T-helper 1 cell (primary cell): Measurements from ENCODE around the gene RAPGEF4.
"Not testable (repeated sequence)": the region's sequence is repeated elsewhere in the genome, so short reads cannot be mapped to it uniquely, and the experiment has no call there.

Experiments
- DNase-seq, 5 donors: peaks; one replicate each; pipeline ENCODE4 v3.0.0-alpha.2; 2012 to 2020

The RAPGEF4 gene

DNA sequence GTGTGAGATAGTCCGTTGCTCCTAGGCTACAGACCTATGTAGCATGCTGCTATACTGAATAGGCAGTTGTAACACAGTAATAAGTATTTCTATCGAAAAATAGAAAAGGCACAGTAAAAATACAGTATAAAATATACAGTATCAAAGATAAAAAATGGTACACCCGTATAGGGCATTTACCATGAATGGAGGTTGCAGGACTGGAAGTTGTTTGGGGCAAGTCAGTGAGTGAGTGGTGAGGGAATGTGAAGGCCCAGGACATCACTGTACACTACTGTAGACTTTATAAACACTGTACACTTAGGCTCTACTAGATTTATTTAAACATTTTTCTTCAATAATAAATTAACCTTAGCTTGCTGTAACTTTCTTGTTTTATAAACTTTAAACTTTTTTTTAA lies 343.5 kb downstream of the RAPGEF4 start:
- DNase-seq = no peak

DNA sequence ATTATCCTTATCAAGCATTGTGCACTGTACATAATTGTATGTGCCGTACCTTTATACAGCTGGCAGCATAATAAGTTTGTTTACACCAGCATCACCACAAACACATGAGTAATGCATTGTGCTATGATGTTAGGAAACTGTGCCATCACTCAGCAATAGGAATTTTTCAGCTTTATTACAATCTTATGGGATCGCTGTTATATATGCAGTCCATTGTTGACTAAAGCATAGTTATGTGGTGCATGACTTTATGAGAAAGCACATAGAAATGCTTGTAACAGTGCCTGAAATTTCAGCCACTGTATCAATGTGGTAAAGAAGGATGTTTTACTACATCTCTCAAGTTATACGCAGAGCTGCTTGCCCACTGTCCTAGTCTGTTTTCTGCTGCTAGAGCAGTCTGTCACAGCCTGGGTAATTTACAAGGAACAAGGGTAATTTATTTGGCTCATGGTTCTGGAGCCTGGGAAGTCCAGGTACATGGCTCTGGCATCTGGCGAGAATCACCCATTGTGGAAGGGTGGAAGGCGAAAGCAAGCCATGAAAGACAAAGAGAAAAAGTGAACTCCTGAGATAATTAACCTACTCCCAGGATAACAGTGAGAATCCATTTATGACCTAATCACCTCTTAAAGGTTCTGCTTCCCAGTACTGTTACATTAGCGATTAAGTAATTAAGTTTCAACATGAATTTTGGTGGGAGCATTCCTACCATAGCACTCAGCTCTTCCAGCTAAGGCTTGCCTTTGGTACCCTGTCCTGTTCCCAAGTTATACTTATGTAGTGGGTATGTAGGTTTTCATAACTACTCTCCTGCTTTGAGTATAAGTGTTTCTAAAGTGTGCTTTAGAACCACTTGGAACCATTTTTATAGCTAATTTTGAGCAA lies 344.6 kb downstream of the RAPGEF4 start:
- no peak for DNase-seq

DNA sequence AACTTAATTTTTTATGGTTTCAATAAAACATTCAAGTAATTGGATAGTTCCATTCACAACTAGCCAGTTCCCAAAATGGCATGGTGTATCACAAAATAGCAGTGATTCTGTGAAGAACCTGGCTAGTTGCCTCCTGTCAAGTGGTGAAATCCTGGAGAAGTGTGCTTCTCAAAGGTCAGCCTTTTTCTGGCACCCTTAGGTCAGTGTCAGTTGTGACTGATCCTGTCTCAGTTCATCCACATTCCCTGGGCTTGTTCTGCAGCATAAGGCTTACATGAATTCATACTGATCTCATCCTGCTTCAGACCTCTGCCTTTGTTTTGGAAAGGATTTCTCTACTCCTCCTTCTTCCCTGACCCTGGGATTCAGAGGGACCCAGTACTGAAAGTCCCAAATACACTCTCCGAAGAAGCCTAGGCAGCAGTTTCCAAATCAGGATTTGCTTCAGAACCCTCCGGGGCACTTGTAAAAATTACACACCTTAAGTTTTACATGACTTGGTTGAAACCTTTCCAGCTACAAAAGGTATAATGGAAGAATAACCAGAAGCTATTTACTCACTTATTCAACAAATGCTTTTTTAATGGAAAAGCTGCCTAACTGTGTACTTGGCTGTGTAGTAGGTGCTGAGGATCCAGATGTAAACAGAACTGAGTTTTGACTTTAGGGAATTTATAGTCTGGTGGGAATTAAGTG lies 351.0 kb downstream of the RAPGEF4 start:
- no peak for DNase-seq

DNA sequence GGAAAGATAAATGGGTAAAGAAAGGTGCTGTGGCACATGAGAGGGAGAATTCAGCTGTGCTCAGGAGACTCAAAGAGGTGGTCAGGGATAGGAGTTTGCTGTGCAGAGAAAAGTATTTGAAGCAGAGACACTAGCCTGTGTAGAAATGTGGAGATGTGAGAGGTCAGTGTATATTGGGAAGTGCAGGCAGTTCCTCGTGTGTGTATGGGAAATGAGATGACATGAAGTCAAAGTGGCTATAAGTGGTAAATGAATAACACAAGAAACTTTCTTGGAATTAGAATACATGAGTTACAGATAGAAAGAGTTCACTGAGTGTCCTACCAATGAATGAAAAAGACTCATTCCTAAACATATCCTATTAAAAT lies 351.6 kb downstream of the RAPGEF4 start:
- no peak for DNase-seq

DNA sequence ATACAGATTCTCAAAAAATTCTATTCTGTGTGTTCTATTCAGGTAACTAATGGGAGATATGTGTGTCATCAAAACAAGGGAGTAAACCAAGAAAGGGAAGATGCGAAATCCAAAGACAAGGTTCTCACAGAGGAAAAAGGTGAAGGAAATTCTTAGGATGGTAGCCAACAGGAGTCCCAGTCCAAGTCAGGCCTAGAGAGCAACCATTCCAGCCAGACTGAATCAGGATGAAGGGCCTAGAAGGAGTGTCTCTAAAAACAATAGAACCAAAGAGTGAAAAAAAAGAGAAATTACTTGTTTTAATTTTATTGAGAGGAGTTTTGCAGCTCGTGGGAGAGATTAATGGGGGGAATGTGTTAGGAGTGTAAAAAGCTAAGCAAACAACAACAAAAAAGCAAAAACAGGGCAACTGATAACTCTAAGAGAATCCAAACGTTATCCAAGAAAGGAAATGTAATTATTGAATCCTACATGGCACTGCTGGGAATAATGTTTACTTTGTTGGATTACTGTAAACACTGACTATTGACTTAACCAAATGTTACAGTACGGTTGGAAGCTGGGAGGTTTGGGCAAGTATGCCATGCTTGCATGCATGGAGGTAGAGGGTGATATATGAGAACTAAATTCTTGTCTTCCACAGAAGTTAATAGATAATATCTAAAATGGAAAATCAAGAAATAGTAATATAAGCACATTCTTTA lies 352.3 kb downstream of the RAPGEF4 start:
- no peak for DNase-seq

DNA sequence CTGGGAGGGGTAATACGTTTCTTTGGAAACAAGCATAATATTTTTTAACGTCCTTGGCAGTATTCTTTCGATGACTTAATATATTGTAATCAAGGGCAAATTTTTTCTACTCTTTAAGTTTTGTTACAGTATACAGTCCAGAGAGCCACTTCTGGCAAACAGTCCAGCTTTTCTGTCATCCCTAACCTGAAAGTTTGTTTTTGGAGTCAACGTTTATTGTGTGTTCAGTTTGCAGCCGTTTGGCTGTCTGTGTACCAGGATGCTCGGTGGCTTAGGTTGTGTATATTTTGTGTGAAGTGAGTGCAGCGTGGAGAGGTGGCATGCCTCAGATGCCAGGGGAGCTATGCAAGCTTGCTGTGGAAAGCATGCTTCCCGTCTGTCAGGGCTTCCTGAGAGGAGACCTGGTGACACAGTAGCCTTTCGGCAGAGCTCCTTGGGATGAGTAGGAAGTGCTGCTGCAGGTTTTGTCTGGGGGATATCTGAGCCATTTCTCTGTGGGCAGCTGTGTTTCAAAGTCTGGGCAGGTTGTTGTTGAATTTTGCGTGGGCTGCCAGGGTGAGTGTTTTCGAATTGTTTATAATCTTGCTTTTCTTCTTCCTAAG lies 354.7 kb downstream of the RAPGEF4 start:
- DNase-seq = no peak

DNA sequence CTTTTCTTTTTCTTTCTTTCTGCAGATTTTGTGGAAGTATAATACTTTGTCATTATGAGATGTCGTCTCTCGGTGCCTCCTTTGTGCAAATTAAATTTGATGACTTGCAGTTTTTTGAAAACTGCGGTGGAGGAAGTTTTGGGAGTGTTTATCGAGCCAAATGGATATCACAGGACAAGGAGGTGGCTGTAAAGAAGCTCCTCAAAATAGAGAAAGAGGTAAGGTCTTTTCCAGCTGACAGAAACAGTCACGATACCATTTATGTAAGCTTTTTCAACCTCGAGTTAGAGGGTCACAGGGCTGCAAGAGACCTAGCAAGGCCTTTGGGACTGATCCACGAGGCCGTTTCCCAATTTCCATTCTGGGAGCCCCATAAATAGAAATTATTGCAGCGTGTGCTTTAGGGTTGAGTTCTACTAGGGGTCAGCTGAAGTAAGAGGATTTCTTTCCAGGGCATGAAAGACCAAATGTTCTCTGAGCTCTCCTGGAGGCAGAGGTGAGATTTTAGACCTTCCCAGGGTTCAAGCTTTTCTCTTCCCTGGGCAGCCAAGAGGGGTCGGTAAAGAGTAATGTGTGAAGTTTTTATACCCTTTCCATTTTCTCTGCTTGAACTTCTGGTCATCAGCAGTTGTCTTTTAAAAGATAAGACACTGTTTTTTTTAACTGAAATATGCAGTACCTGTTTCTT lies 355.5 kb downstream of the RAPGEF4 start:
- DNase-seq = no peak

DNA sequence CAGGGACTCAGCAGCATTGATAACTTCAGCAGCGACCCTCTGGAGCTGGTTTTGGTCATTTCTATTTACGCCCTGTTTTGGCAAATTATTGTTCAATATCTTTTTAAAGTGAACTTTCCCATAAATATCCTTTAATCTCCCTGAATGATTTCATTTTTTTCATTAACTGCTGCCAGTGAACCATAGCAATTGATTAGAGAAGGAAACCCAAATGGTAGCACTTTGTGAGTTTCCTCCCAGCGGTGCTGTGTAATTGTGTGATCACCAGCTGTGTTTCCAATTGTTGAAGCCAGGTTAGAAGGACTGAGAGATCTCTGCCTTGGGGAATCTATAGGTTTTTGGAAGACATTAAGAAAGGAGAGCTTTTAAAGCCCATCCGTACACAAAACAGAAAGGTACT lies 356.3 kb downstream of the RAPGEF4 start:
- DNase-seq = no peak

DNA sequence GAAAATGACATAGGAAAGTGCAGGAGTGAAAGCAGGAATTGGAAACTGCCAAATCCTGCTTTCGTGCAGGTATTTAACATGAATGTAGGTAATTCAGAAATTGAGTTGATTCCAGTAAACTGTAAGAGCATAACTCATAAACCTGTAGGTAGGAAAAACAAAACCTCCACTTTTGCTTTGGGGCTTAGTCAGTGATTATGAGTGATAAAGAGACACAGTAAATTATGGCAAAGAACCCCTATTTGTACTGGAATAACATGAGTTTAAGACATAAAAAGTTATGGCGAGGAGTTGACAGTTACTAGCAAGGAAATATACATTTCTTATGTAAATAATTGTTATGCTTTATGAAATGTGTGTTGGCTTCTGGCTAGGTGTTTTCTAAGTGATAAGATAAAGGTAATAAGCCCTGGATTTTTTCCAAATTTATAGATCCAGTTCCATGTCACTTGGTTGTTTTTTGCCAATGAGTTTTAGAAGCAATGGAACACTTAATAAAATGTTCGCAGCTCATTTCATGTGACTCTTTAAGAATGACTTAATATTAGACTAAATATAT lies 357.3 kb downstream of the RAPGEF4 start:
- DNase-seq = no peak

DNA sequence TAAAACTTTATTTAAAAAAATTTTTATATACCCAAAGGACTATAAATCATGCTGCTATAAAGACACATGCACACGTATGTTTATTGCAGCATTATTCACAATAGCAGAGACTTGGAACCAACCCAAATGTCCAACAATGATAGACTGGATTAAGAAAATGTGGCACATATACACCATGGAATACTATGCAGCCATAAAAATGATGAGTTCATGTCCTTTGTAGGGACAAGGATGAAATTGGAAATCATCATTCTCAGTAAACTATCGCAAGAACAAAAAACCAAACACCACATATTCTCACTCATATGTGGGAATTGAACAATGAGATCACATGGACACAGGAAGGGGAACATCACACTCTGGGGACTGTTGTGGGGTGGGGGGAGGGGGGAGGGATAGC lies 358.0 kb downstream of the RAPGEF4 start:
- not testable (repeated sequence) for DNase-seq

DNA sequence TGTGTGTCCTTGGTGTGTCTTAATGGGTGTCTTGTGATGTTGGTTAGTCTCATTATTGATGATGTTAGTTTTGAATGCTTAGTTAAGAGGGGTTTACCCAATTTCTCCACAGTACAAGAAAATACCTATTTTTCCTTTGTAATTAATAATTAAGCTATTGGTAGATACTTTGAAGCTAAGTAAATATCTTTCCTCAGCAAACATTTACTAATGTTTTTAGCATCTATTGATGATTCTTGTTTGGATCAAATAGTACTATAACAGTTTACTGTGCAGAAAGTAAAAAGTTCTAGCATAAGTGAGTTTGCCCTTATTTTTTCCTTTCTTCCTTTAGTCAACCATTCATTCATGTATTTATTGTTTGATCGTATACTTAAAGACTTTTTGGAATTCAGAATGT lies 359.1 kb downstream of the RAPGEF4 start:
- DNase-seq = no peak

DNA sequence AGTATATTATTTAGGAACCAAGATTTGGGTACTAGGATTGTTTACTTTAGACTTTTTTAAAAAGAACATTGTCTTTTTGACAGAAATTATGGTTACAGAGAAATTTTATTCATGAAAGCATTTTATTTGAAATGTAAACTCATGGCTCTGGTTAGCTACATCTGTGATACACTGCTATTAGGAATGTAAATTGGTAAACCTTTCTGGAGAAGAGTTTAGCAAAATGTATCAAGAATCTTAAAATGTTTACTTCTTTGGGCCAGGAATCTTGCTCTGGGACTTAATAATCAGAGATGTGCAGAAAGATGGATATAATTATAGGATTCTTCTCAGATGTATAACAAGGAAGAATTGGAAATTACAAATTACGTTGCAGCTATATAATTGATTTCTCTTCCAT lies 359.7 kb downstream of the RAPGEF4 start:
- no peak for DNase-seq

DNA sequence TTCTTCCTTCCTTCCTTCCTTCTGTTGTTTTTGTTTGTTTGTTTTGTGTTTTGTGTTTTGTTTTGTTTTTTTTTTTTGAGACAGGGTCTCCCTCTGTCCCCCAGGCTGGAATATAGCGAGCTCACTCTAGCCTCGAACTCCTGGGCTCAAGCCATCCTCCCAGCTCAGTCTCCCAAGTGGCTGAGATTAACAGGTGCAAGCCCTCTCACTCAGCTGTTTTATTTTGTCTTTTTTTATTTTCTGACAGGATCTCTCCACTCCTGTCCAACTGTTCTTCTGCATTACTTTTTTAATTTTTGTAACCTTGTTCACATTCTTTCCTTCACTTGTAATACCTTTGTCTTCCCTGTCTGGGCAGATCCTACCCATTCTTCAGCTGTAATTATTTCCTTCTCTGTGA lies 363.6 kb downstream of the RAPGEF4 start:
- DNase-seq = no peak

DNA sequence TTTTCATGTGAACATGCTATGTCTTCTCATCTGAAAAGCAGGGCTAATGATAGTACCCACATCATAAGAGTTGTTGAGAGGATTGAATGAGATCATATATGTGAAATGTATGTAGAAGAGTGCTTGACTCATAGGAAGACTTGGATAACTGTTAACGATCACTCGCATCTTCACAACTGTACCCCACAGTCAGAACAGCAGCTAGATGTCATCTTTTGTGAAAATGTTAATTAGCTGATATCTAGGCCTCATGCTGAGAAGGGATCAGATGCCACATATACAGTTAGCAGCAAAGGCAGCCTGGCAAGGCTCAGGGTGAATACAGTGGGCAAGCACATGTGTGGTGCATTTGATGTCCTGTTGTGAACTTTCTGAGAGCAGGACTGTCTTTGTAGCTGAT lies 364.2 kb downstream of the RAPGEF4 start:
- DNase-seq = peak in 1 of 5 donors; percentile 18

DNA sequence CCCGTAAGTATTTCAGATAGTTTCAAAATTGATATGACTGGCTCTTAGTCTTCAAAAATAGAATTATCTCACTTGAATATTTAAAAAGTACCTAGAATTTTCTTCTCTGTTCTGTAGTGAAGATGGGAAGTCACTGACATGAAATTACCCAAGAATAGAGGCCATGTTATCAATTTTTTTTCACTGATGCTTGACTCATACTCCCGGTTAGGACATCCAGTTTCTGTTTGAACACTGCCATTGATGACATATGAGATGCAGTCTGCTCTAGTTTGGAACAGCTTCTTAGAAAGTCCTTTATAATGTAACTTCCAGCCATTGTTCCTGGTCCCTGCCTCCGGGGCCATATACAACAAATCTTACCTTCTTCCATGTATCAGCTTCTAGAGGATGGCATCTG lies 366.0 kb downstream of the RAPGEF4 start:
- DNase-seq = peak in 1 of 5 donors; percentile 50
